WTC11 (cell line): ENCODE measurements around the gene DUXB. TPM values are rescaled to one million over a fixed set of nuclear protein-coding genes. Genes with fewer than 3 reads are reported as not detected.

Experiments
- ATAC-seq: fragments of 200-7000 bp; cut with Tn5 transposase; 2 replicates; pipeline ENCODE4 v1.10.0; 2021; ENCODE audit warnings: mild to moderate bottlenecking, moderate library complexity
- CTCF ChIA-PET: fragments of 300-600 bp; sonication (Branson Sonifier 250); formaldehyde crosslinking; loops from one replicate; lab custom pipeline; 2021; ENCODE audit warnings: antibody characterized with exemption; lab: Charles Lee
- POLR2A ChIA-PET: fragments of 350-600 bp; sonication (Branson Sonifier 250); formaldehyde crosslinking; loops from one replicate; lab custom pipeline; 2021; ENCODE audit warnings: antibody characterized with exemption; lab: Charles Lee
- DNase-seq: peaks from one replicate; pipeline ENCODE4 v3.0.0; 2021; ENCODE audit warnings: low spot score
- H3K27ac Mint-ChIP-seq: 2 replicates; pipeline ENCODE4 v1.8.0; 2021; ENCODE audit warnings: mixed read lengths
- H3K27me3 Mint-ChIP-seq: 2 replicates; pipeline ENCODE4 v1.8.0; 2021; ENCODE audit warnings: low read depth, mild to moderate bottlenecking, moderate library complexity, mixed read lengths
- H3K36me3 Mint-ChIP-seq: 2 replicates; pipeline ENCODE4 v1.8.0; 2021; ENCODE audit warnings: mixed read lengths
- H3K4me1 Mint-ChIP-seq: 2 replicates; pipeline ENCODE4 v1.8.0; 2022; ENCODE audit warnings: mixed read lengths
- H3K4me3 Mint-ChIP-seq: 2 replicates; pipeline ENCODE4 v1.8.0; 2021; ENCODE audit warnings: mild to moderate bottlenecking, moderate library complexity, mixed read lengths
- H3K9me3 Mint-ChIP-seq: 2 replicates; pipeline ENCODE4 v1.8.0; 2021; ENCODE audit warnings: mixed read lengths
- ATF2 ChIP-seq: sonication (generic); formaldehyde crosslinking; IDR thresholded peaks from 2 replicates; pipeline ENCODE4 v1.8.1; 2022; ENCODE audit warnings: low read depth, missing genetic modification reagents, borderline replicate concordance
- CBFB ChIP-seq: sonication (generic); formaldehyde crosslinking; IDR thresholded peaks from 2 replicates; pipeline ENCODE4 v1.8.1; 2022; ENCODE audit warnings: mild to moderate bottlenecking, low read depth, missing genetic modification reagents
- CTCF ChIP-seq: fragments of 200-600 bp; IDR thresholded peaks from 2 replicates; pipeline ENCODE4 v1.8.0; 2022; ENCODE audit warnings: antibody characterized with exemption
- EMX1 ChIP-seq: fragments of 250-450 bp; sonication (Bioruptor Pico); IDR thresholded peaks from 2 replicates; pipeline ENCODE4 v1.8.0; 2021; ENCODE audit warnings: mild to moderate bottlenecking
- HMGA2 ChIP-seq: fragments of 250-450 bp; sonication (Bioruptor Pico); IDR thresholded peaks from 2 replicates; pipeline ENCODE4 v1.4.0; 2021; ENCODE audit warnings: mild to moderate bottlenecking, moderate library complexity
- IRF2 ChIP-seq: sonication (generic); formaldehyde crosslinking; IDR thresholded peaks from 2 replicates; pipeline ENCODE4 v1.8.0; 2022; ENCODE audit warnings: low read depth, missing genetic modification reagents, borderline replicate concordance
- MLX ChIP-seq: sonication (generic); formaldehyde crosslinking; IDR thresholded peaks from 2 replicates; pipeline ENCODE4 v1.8.1; 2023; ENCODE audit warnings: mild to moderate bottlenecking, missing genetic modification reagents, moderate library complexity
- NFATC4 ChIP-seq: fragments of 250-450 bp; sonication (Bioruptor Pico); IDR thresholded peaks from 2 replicates; pipeline ENCODE4 v1.9.0; 2021; ENCODE audit warnings: mild to moderate bottlenecking
- NR1H2 ChIP-seq: sonication (generic); formaldehyde crosslinking; IDR thresholded peaks from 2 replicates; pipeline ENCODE4 v1.9.0; 2021; ENCODE audit warnings: mild to moderate bottlenecking, moderate library complexity, missing genetic modification reagents
- SOX15 ChIP-seq: fragments of 250-450 bp; sonication (Bioruptor Pico); IDR thresholded peaks from 2 replicates; pipeline ENCODE4 v1.9.0; 2021; ENCODE audit warnings: mild to moderate bottlenecking
- TCF7 ChIP-seq: sonication (generic); formaldehyde crosslinking; IDR thresholded peaks from 2 replicates; pipeline ENCODE4 v1.8.0; 2022; ENCODE audit warnings: mild to moderate bottlenecking, low read depth, missing genetic modification reagents, moderate library complexity
- ZBTB21 ChIP-seq: sonication (generic); formaldehyde crosslinking; IDR thresholded peaks from 2 replicates; pipeline ENCODE4 v1.8.1; 2023; ENCODE audit warnings: mild to moderate bottlenecking, missing genetic modification reagents, borderline replicate concordance
- ZNF138 ChIP-seq: sonication (generic); formaldehyde crosslinking; conservative IDR thresholded peaks from 2 replicates; pipeline ENCODE4 v1.8.1; 2022; ENCODE audit warnings: mild to moderate bottlenecking, moderate library complexity, missing genetic modification reagents
- ZNF423 ChIP-seq: fragments of 250-450 bp; sonication (Bioruptor Pico); IDR thresholded peaks from 2 replicates; pipeline ENCODE4 v2.1.2; 2022; ENCODE audit warnings: mild to moderate bottlenecking, moderate library complexity
- total RNA-seq: library from RNA; stranded (reverse); gene quantifications from 3 replicates; pipeline ENCODE4 v1.2.3, GENCODE V29; 2021
- TF ChIP-seq, protein P1 (sequence below): fragments of 250-450 bp; sonication (Bioruptor Pico); IDR thresholded peaks from 2 replicates; pipeline ENCODE4 v1.9.0; 2021; ENCODE audit warnings: mild to moderate bottlenecking, borderline replicate concordance

The DUXB gene
- total RNA-seq, 1 experiment from 2014 or later: not detected

GRCh38 chr16:75726390-75726789 is 25.1 kb upstream of the DUXB start, which contains the start of gene CPHXL (continued):
- TF ChIP-seq IRF2 (CRISPR knock-in tag) (no peak), TCF7 (no peak), ZNF423 (CRISPR knock-in tag) (no peak), ATF2 (CRISPR knock-in tag) (no peak), SOX15 (CRISPR knock-in tag) (no peak), MLX (CRISPR knock-in tag) (no peak), CBFB (CRISPR knock-in tag) (no peak), NFATC4 (no peak)

DNA sequence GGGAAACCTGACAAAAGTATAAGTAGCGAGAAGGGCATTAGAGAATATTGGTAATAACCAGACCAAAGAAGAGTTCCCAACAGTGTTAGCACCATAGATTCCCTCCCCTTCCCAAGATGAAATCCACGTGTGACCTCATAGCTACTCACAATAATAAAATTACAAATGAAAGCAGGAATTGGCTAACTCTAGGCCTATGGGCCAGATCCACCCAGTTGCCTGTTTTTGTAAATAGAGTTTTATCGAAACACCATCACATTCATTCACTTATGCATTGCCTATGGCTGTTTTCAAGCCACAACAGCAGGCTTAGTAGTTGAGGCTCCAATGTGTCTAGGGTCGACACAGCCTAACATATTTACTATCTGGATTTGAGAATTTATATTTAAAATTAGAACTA is 17.2 kb upstream of the DUXB start:
- H3K4me3 Mint-ChIP-seq: no peak overlapping the region
- H3K27me3 Mint-ChIP-seq: peaks cover 37% of the 10 kb centered on the region
- TF ChIP-seq CTCF: no peak
- TF ChIP-seq, all 79 proteins: peak for 0
- POLR2A ChIA-PET: no interaction called here
- ATAC-seq: no peak
- CTCF ChIA-PET: no interaction called here
- Mint-ChIP-seq H3K4me1 (no peaks in the 10 kb centered on the region), H3K9me3 (peaks cover 73% of the 10 kb centered on the region), H3K27ac (no peak overlapping the region), H3K36me3 (peaks cover 41% of the 10 kb centered on the region)
- no peak for DNase-seq

DNA sequence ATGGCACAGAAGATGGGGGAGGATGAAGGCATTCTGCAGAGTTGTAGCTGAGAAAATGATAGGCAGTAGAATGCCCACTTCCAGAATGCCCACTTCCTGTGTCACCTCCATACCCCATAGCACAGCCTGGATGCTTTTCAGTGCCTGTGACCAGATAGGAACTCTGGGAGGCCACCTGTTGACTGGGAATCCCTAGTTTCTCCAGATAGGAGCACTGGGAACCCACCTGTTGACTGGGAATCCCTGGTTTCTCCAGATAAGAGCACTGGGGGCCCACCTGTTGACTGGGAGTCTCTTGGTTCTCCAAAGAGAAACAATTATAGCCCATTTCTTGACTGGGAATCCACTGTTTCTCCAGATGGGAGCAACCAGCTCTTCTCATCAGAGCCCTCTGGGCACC is 13.4 kb upstream of the DUXB start:
- peaks cover 87% of the 10 kb centered on the region for H3K9me3 Mint-ChIP-seq
- H3K4me1 Mint-ChIP-seq: no peaks in the 10 kb centered on the region
- peaks cover 25% of the 10 kb centered on the region for H3K27me3 Mint-ChIP-seq
- CTCF ChIA-PET: no interaction called here
- no peak overlapping the region for H3K4me3 Mint-ChIP-seq
- POLR2A ChIA-PET: no interaction called here
- DNase-seq (no peak), ATAC-seq (no peak)
- peaks cover 49% of the 10 kb centered on the region for H3K36me3 Mint-ChIP-seq
- TF ChIP-seq ZNF138 (no peak), NR1H2 (CRISPR knock-in tag) (no peak), EMX1 (CRISPR knock-in tag) (no peak), ZBTB21 (CRISPR knock-in tag) (no peak), HMGA2 (CRISPR knock-in tag) (no peak), CBFB (CRISPR knock-in tag) (no peak)
- TF ChIP-seq, protein P1, sequence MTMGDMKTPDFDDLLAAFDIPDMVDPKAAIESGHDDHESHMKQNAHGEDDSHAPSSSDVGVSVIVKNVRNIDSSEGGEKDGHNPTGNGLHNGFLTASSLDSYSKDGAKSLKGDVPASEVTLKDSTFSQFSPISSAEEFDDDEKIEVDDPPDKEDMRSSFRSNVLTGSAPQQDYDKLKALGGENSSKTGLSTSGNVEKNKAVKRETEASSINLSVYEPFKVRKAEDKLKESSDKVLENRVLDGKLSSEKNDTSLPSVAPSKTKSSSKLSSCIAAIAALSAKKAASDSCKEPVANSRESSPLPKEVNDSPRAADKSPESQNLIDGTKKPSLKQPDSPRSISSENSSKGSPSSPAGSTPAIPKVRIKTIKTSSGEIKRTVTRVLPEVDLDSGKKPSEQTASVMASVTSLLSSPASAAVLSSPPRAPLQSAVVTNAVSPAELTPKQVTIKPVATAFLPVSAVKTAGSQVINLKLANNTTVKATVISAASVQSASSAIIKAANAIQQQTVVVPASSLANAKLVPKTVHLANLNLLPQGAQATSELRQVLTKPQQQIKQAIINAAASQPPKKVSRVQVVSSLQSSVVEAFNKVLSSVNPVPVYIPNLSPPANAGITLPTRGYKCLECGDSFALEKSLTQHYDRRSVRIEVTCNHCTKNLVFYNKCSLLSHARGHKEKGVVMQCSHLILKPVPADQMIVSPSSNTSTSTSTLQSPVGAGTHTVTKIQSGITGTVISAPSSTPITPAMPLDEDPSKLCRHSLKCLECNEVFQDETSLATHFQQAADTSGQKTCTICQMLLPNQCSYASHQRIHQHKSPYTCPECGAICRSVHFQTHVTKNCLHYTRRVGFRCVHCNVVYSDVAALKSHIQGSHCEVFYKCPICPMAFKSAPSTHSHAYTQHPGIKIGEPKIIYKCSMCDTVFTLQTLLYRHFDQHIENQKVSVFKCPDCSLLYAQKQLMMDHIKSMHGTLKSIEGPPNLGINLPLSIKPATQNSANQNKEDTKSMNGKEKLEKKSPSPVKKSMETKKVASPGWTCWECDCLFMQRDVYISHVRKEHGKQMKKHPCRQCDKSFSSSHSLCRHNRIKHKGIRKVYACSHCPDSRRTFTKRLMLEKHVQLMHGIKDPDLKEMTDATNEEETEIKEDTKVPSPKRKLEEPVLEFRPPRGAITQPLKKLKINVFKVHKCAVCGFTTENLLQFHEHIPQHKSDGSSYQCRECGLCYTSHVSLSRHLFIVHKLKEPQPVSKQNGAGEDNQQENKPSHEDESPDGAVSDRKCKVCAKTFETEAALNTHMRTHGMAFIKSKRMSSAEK (CRISPR knock-in tag): no peak
- no peak overlapping the region for H3K27ac Mint-ChIP-seq
